ENCODE data around the gene MT1X. TPM values are rescaled to one million over a fixed set of nuclear protein-coding genes. Genes with fewer than 3 reads are reported as not detected.
A peak's percentile ranks its signal among the peaks of the same experiment; 100 is the strongest.

MT1X gene
- total RNA-seq, 1 donor from 2014 or later = 3,049 TPM

- Histone ChIP-seq H3K36me3 (no peaks in the 10 kb centered on the region), H3K9me3 (no peaks in the 10 kb centered on the region), H3K4me3 (no peak overlapping the region), H3K4me1 (peaks cover 22% of the 10 kb centered on the region), H3K27ac (no peak overlapping the region), H3K27me3 (no peaks in the 10 kb centered on the region)
- no peak for DNase-seq (ENCODE audit: extremely low spot score in 2 of 2)
- no peak for TF ChIP-seq POLR2AphosphoS5 (IDR thresholded peaks at IDR 0.05; ENCODE audit: insufficient read depth in 1 of 2, low read depth in 1 of 2)
- no peak for TF ChIP-seq POLR2A (IDR thresholded peaks at IDR 0.05)
- TF ChIP-seq, protein P1, sequence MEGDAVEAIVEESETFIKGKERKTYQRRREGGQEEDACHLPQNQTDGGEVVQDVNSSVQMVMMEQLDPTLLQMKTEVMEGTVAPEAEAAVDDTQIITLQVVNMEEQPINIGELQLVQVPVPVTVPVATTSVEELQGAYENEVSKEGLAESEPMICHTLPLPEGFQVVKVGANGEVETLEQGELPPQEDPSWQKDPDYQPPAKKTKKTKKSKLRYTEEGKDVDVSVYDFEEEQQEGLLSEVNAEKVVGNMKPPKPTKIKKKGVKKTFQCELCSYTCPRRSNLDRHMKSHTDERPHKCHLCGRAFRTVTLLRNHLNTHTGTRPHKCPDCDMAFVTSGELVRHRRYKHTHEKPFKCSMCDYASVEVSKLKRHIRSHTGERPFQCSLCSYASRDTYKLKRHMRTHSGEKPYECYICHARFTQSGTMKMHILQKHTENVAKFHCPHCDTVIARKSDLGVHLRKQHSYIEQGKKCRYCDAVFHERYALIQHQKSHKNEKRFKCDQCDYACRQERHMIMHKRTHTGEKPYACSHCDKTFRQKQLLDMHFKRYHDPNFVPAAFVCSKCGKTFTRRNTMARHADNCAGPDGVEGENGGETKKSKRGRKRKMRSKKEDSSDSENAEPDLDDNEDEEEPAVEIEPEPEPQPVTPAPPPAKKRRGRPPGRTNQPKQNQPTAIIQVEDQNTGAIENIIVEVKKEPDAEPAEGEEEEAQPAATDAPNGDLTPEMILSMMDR (IDR thresholded peaks at IDR 0.05) = no peak
- intact Hi-C loops (cut with DNase I) = no loop called here
These were observed 41.1 kb upstream of the MT1X start for GRCh38 chr16:56641166-56641565.

- intact Hi-C loops (cut with DNase I) = no loop called here
- no peaks in the 10 kb centered on the region for H3K27me3 ChIP-seq
These were observed 39.0 kb upstream of the MT1X start for GRCh38 chr16:56643080-56643778.

DNA sequence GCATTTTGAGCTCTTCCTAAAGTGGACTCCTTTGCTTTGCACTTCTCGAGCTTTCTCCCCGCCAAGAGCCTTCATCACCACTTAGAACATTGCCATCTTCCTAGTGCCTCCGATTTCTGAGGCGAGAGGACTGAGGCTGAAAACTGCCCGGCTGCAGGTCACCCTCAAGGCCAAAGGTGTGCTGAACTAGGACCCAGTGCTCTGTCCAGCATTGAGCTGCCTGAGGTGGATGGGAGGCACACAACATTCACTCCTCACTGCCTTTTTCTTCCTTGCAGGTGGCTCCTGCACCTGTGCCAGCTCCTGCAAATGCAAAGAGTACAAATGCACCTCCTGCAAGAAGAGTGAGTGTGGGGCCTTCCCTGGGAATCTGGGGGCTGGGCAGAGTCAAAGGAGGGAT is 38.4 kb upstream of the MT1X start:
- Histone ChIP-seq H3K4me1 (peaks cover 14% of the 10 kb centered on the region), H3K27me3 (no peaks in the 10 kb centered on the region), H3K4me3 (peak overlapping the region; percentile 27 to 35), H3K27ac (no peak overlapping the region), H3K9me3 (no peaks in the 10 kb centered on the region), H3K36me3 (no peaks in the 10 kb centered on the region)
- intact Hi-C loops (cut with DNase I) = no loop called here
- TF ChIP-seq, protein P1 (IDR thresholded peaks at IDR 0.05) = no peak
- TF ChIP-seq POLR2AphosphoS5 (IDR thresholded peaks at IDR 0.05; ENCODE audit: insufficient read depth in 1 of 2, low read depth in 1 of 2) = no peak
- TF ChIP-seq POLR2A (IDR thresholded peaks at IDR 0.05) = no peak
- DNase-seq (ENCODE audit: extremely low spot score in 2 of 2) = no peak

More at GRCh38 chr16:56643080-56643778, 39.0 kb upstream of the MT1X start:
- no peak for DNase-seq (ENCODE audit: extremely low spot score in 2 of 2)
- peaks cover 20% of the 10 kb centered on the region for H3K4me1 ChIP-seq
- no peak overlapping the region for H3K27ac ChIP-seq
- H3K9me3 ChIP-seq = no peaks in the 10 kb centered on the region
- no peaks in the 10 kb centered on the region for H3K36me3 ChIP-seq
- H3K4me3 ChIP-seq = peak overlapping the region; percentile 27 to 35
- no peak for TF ChIP-seq POLR2A (IDR thresholded peaks at IDR 0.05)
- TF ChIP-seq POLR2AphosphoS5 (IDR thresholded peaks at IDR 0.05; ENCODE audit: insufficient read depth in 1 of 2, low read depth in 1 of 2) = peak; percentile 48 to 67

DNA sequence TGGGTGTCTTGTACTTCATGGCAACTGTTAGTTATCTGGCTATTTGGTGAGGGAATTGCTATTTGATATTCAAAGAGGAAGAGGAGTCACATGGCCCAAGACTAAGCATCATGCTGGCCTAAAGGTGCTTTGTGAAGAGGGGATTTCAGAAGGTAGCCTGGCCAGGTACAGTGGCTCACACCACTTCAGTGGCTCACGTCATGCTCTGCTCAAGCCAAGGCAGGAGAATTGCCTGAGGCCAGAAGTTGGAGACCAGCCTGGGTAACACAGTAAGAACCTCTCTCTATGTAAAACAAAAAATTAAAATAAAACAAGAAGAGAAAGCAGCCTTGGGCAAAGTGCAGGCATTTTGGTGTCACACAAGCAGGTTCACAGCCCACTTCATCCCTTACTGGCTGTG is 37.0 kb upstream of the MT1X start:
- no peaks in the 10 kb centered on the region for H3K36me3 ChIP-seq
- H3K4me1 ChIP-seq = peaks cover 12% of the 10 kb centered on the region
- H3K4me3 ChIP-seq = no peak overlapping the region
- no peak for DNase-seq (ENCODE audit: extremely low spot score in 2 of 2)
- no peaks in the 10 kb centered on the region for H3K9me3 ChIP-seq
- no peaks in the 10 kb centered on the region for H3K27me3 ChIP-seq
- intact Hi-C loops (cut with DNase I) = no loop called here
- TF ChIP-seq POLR2AphosphoS5 (IDR thresholded peaks at IDR 0.05; ENCODE audit: insufficient read depth in 1 of 2, low read depth in 1 of 2) = no peak
- TF ChIP-seq, protein P1 (IDR thresholded peaks at IDR 0.05) = no peak
- TF ChIP-seq POLR2A (IDR thresholded peaks at IDR 0.05) = no peak
- H3K27ac ChIP-seq = no peak overlapping the region

GRCh38 chr16:56645838-56646237 is 36.4 kb upstream of the MT1X start:
- no peak overlapping the region for H3K4me3 ChIP-seq
- H3K9me3 ChIP-seq = no peaks in the 10 kb centered on the region
- no peak overlapping the region for H3K27ac ChIP-seq
- H3K4me1 ChIP-seq = peaks cover 12% of the 10 kb centered on the region
- no peak for DNase-seq (ENCODE audit: extremely low spot score in 2 of 2)
- no peaks in the 10 kb centered on the region for H3K27me3 ChIP-seq
- intact Hi-C loops (cut with DNase I) = no loop called here
- H3K36me3 ChIP-seq = no peaks in the 10 kb centered on the region
- TF ChIP-seq POLR2AphosphoS5 (IDR thresholded peaks at IDR 0.05; ENCODE audit: insufficient read depth in 1 of 2, low read depth in 1 of 2) (no peak), POLR2A (IDR thresholded peaks at IDR 0.05) (no peak)
- TF ChIP-seq, protein P1 (IDR thresholded peaks at IDR 0.05) = no peak
